HUES48 (cell line): ENCODE results near the gene KCNN3.

Source experiments
- H3K27ac ChIP-seq: one replicate; pipeline ENCODE4 v1.7.0; 2013; ENCODE audit warnings: low read depth, low read length, inconsistent platforms
- H3K27me3 ChIP-seq: 2 replicates; pipeline ENCODE4 v1.6.1; 2013; ENCODE audit warnings: mild to moderate bottlenecking, low read length; ENCODE audit not compliant: control insufficient read depth, insufficient read depth
- H3K36me3 ChIP-seq: 2 replicates; pipeline ENCODE4 v1.6.1; 2013; ENCODE audit warnings: low read length; ENCODE audit not compliant: control insufficient read depth, insufficient read depth
- H3K4me1 ChIP-seq: 2 replicates; pipeline ENCODE4 v1.6.1; 2013; ENCODE audit warnings: mild to moderate bottlenecking, low read length; ENCODE audit not compliant: control insufficient read depth, insufficient read depth
- H3K4me3 ChIP-seq: 2 replicates; pipeline ENCODE4 v1.5.1; 2013; ENCODE audit warnings: mild to moderate bottlenecking, low read depth, low read length
- H3K9ac ChIP-seq: 2 replicates; pipeline ENCODE4 v1.6.1; 2013; ENCODE audit warnings: mild to moderate bottlenecking, low read depth, low read length, moderate library complexity
- H3K9me3 ChIP-seq: 2 replicates; pipeline ENCODE4 v1.6.1; 2013; ENCODE audit warnings: low read length; ENCODE audit not compliant: control insufficient read depth, insufficient read depth

KCNN3 gene

DNA sequence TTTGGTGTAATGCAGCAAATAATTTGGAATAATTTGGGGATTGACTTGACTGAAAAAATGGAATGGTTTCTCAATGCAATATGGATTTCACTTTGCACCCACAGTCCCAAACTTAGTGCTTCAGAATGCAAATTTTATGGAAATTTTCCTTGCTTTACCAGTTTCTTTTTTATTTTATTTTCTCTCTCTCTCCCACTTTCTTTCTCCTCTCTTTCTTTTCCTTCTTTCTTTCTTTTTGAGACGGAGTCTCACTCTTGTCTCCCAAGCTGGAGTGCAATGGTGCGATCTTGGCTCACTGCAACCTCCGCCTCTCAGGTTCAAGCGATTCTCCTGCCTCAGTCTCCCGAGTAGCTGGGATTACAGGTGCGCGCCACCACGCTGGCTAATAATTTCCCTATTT is 110.3 kb downstream of the KCNN3 start:
- H3K27ac ChIP-seq = no peak overlapping the region
- no peaks in the 10 kb centered on the region for H3K9me3 ChIP-seq
- no peaks in the 10 kb centered on the region for H3K36me3 ChIP-seq
- peaks cover 9% of the 10 kb centered on the region for H3K27me3 ChIP-seq
- H3K9ac ChIP-seq = no peak overlapping the region
- no peaks in the 10 kb centered on the region for H3K4me1 ChIP-seq
- H3K4me3 ChIP-seq = no peak overlapping the region

DNA sequence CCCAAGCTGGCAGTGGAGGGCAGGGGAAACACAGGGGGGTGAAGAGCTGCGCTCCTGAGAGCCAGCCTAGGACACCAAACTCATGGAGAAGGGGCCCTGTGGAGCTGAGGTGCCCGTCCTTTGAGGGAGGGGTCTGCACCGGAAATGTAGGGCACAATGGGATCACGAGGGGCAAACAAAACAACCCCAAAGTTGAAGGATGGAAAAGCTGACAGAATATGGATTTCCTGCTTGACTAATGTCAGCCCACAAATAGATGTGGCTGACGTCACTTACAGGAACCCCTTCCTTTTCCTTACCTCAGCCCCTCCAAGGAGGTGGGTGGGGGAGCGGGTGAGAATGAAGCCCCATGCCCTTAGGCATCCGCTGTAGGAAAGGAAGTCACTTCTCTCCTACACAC is 110.9 kb downstream of the KCNN3 start:
- peaks cover 9% of the 10 kb centered on the region for H3K27me3 ChIP-seq
- H3K4me1 ChIP-seq = no peaks in the 10 kb centered on the region
- no peaks in the 10 kb centered on the region for H3K36me3 ChIP-seq
- no peak overlapping the region for H3K27ac ChIP-seq
- H3K4me3 ChIP-seq = no peak overlapping the region
- H3K9ac ChIP-seq = no peak overlapping the region
- H3K9me3 ChIP-seq = no peaks in the 10 kb centered on the region

GRCh38 chr1:154758346-154758745 is 111.7 kb downstream of the KCNN3 start:
- Histone ChIP-seq H3K4me1 (no peaks in the 10 kb centered on the region), H3K36me3 (no peaks in the 10 kb centered on the region), H3K4me3 (no peak overlapping the region)

GRCh38 chr1:154756793-154757548 is 113.1 kb downstream of the KCNN3 start:
- Histone ChIP-seq H3K36me3 (no peaks in the 10 kb centered on the region), H3K4me3 (no peak overlapping the region), H3K9me3 (no peaks in the 10 kb centered on the region), H3K27me3 (peaks cover 9% of the 10 kb centered on the region), H3K9ac (no peak overlapping the region), H3K4me1 (no peaks in the 10 kb centered on the region), H3K27ac (no peak overlapping the region)

More at GRCh38 chr1:154758346-154758745, 111.7 kb downstream of the KCNN3 start:
- no peak overlapping the region for H3K27ac ChIP-seq
- no peaks in the 10 kb centered on the region for H3K9me3 ChIP-seq
- H3K27me3 ChIP-seq = peaks cover 9% of the 10 kb centered on the region
- no peak overlapping the region for H3K9ac ChIP-seq

- Histone ChIP-seq H3K27ac (no peak overlapping the region), H3K36me3 (no peaks in the 10 kb centered on the region), H3K9me3 (no peaks in the 10 kb centered on the region), H3K4me3 (no peak overlapping the region), H3K9ac (no peak overlapping the region), H3K4me1 (no peaks in the 10 kb centered on the region), H3K27me3 (peaks cover 9% of the 10 kb centered on the region)
Measured at GRCh38 chr1:154755858-154756730, 114.0 kb downstream of the KCNN3 start.

DNA sequence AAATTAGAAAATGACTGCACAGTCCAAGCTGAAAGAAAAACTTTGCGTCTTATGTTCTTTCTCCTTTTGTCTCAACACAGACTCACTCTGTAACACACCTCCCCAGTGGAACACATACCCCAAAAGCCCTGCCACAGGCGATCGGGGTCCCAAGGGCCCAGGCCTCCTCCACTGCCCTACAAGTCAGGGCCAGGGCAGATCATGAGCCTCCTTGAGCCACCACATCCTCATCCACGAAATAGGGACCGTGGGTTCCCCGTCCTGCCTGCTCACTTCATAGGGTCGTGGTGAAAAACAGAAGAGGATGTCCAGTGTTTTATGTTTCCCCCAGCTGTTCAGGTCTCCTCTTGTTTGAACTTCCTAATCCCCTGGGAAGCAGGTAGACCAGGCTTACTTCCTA is 116.7 kb downstream of the KCNN3 start:
- no peak overlapping the region for H3K9ac ChIP-seq
- no peaks in the 10 kb centered on the region for H3K36me3 ChIP-seq
- no peaks in the 10 kb centered on the region for H3K27me3 ChIP-seq
- H3K27ac ChIP-seq = no peak overlapping the region
- no peak overlapping the region for H3K4me3 ChIP-seq
- peaks cover 4% of the 10 kb centered on the region for H3K4me1 ChIP-seq
- H3K9me3 ChIP-seq = no peaks in the 10 kb centered on the region

- H3K4me1 ChIP-seq = peaks cover 4% of the 10 kb centered on the region
- no peaks in the 10 kb centered on the region for H3K27me3 ChIP-seq
- H3K9me3 ChIP-seq = no peaks in the 10 kb centered on the region
- H3K4me3 ChIP-seq = no peak overlapping the region
- H3K36me3 ChIP-seq = no peaks in the 10 kb centered on the region
- no peak overlapping the region for H3K9ac ChIP-seq
- no peak overlapping the region for H3K27ac ChIP-seq
Measured at GRCh38 chr1:154752273-154753030, 117.6 kb downstream of the KCNN3 start.

DNA sequence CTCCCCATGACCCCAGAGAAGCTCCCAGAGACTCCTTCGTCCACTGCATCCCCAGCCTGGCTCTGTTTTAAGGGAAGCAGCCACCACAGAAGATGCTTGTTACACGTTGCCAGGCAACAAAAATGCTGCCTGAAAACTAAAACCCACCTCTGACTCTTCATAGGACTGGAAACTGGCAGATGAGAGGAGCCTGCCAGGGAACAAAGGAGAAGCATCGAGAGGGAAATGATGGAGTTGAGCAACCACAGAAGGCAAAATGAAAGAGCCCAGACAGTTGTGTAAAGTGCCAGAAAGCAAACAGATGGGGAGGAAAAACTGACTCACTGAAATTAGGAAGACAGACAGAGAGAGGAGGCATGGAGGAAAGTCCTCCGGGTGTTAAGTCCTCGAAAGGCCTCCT is 118.4 kb downstream of the KCNN3 start:
- Histone ChIP-seq H3K4me3 (no peak overlapping the region), H3K9me3 (no peaks in the 10 kb centered on the region), H3K4me1 (peaks cover 5% of the 10 kb centered on the region), H3K27me3 (no peaks in the 10 kb centered on the region), H3K9ac (no peak overlapping the region), H3K27ac (no peak overlapping the region), H3K36me3 (no peaks in the 10 kb centered on the region)

DNA sequence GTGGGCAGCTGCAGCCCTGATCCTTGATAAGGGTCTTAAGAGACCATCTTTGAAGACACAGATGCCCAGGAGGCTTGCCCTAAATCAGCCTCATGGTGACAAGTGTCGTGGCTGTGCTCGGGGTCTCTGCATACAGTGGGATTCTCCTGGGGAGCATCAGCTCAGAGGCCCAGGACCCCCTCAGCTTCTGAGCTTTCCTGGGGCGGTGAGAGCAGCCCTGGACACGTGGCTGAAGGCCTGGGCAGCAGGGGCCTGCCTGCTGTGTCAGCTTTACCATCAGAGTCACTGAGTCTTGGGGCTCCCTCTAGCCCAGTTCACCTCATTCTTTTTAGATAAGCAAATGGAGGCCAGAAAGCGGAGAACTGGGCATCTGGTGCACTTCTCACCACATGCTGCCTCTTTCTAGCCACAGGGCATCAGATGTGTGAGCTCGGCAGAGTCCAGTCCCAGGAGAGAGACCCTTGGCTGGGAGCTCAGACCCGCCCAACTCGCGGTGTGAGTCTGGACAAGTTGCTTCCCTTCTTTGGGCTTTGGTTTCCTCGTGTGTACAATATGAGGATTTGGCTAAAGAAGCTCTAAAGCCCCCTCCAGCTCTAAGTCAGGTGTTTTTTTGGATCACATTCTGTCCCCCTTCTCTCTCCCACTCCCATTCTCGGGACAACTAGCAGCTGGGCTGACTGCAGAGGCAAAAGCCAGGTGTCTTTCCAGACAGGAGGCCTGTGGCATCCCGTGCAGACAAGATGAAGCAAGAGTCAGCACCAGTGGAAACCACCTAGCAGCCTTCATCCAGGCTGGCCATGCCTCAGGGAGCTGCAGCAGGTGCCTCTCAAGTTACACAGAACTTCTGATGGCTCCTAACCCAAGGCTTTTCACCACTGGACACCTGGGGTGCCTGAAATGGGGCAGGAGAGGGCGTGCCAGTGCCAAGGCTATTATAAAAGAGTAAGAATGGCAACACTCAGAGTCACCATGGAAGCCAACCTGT is 119.1 kb downstream of the KCNN3 start:
- H3K9me3 ChIP-seq = no peaks in the 10 kb centered on the region

More for the DNA sequence above, 119.1 kb downstream of the KCNN3 start:
- Histone ChIP-seq H3K36me3 (no peaks in the 10 kb centered on the region), H3K27me3 (no peaks in the 10 kb centered on the region), H3K9ac (no peak overlapping the region), H3K4me1 (peaks cover 7% of the 10 kb centered on the region), H3K4me3 (no peak overlapping the region), H3K27ac (no peak overlapping the region)
